ENCODE measurements around the gene ARHGEF2. TPM values are rescaled to one million over a fixed set of nuclear protein-coding genes. Genes with fewer than 3 reads are reported as not detected.

Gene ARHGEF2
- total and polyA plus RNA-seq, 2 of the 13 experiments (the other 11 are each of a cell fraction or from before 2014, with no cell fraction given): 16.1 to 32.1 TPM

GRCh38 chr1:156020293-156021092 is 42.1 kb upstream of the ARHGEF2 start, which contains the start of gene SSR2 (continued):
- TF ChIP-seq ZBTB40 (IDR thresholded peaks at IDR 0.05) (peak; percentile 77), ZBTB40 (CRISPR knock-in tag; IDR thresholded peaks at IDR 0.05) (0 out of 2 replicates have a peak, but pooled peaks have one; percentile 20), CHD2 (IDR thresholded peaks at IDR 0.05; ENCODE audit: low read depth, low read length) (0 out of 2 replicates have a peak, but pooled peaks have one; percentile 21), SP2 (CRISPR knock-in tag; IDR thresholded peaks at IDR 0.05) (peak; percentile 50; the same call in 1 of the 2 replicates), ZNF205 (CRISPR knock-in tag; IDR thresholded peaks at IDR 0.05) (peak; percentile 100), TFDP2 (CRISPR knock-in tag; IDR thresholded peaks at IDR 0.05) (peak; percentile 51; the same call in 1 of the 2 replicates), CC2D1A (CRISPR knock-in tag; IDR thresholded peaks at IDR 0.05) (no peak), HOXA3 (CRISPR knock-in tag; IDR thresholded peaks at IDR 0.05) (peak; percentile 68; the same call in 1 of the 2 replicates), ZFP36 (IDR thresholded peaks at IDR 0.05; ENCODE audit: borderline replicate concordance, low read depth, low read length, partially characterized antibody) (no peak), ZNF460 (CRISPR knock-in tag; IDR thresholded peaks at IDR 0.05; ENCODE audit: borderline replicate concordance) (no peak), SRSF9 (IDR thresholded peaks at IDR 0.05; ENCODE audit: borderline replicate concordance, insufficient read depth, low read depth, low read length, poor library complexity, severe bottlenecking) (no peak), YY1 (IDR thresholded peaks at IDR 0.05; ENCODE audit: insufficient read depth, insufficient replicate concordance, low read depth, low read length) (peak; percentile 48), KLF11 (CRISPR knock-in tag; IDR thresholded peaks at IDR 0.05) (no peak), LCORL (IDR thresholded peaks at IDR 0.05) (no peak), LCORL (CRISPR knock-in tag; IDR thresholded peaks at IDR 0.05) (peak; percentile 20; the same call in 1 of the 2 replicates), PHB2 (IDR thresholded peaks at IDR 0.05; ENCODE audit: partially characterized antibody) (no peak)
- TF ChIP-seq, protein P1, sequence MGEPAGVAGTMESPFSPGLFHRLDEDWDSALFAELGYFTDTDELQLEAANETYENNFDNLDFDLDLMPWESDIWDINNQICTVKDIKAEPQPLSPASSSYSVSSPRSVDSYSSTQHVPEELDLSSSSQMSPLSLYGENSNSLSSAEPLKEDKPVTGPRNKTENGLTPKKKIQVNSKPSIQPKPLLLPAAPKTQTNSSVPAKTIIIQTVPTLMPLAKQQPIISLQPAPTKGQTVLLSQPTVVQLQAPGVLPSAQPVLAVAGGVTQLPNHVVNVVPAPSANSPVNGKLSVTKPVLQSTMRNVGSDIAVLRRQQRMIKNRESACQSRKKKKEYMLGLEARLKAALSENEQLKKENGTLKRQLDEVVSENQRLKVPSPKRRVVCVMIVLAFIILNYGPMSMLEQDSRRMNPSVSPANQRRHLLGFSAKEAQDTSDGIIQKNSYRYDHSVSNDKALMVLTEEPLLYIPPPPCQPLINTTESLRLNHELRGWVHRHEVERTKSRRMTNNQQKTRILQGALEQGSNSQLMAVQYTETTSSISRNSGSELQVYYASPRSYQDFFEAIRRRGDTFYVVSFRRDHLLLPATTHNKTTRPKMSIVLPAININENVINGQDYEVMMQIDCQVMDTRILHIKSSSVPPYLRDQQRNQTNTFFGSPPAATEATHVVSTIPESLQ (CRISPR knock-in tag; conservative IDR thresholded peaks at IDR 0.05): no peak

Data from HepG2 (cell line).